GM12874 (cell line): Measurements from ENCODE around the gene TBC1D7.

Source experiments
- TF ChIP-seq, protein P1 (sequence below): IDR thresholded peaks from 2 replicates; pipeline ENCODE4 v1.5.1; 2011; ENCODE audit warnings: low read depth, mild to moderate bottlenecking, control low read depth, low read length, moderate library complexity; ENCODE audit not compliant: insufficient read depth

TBC1D7 gene

DNA sequence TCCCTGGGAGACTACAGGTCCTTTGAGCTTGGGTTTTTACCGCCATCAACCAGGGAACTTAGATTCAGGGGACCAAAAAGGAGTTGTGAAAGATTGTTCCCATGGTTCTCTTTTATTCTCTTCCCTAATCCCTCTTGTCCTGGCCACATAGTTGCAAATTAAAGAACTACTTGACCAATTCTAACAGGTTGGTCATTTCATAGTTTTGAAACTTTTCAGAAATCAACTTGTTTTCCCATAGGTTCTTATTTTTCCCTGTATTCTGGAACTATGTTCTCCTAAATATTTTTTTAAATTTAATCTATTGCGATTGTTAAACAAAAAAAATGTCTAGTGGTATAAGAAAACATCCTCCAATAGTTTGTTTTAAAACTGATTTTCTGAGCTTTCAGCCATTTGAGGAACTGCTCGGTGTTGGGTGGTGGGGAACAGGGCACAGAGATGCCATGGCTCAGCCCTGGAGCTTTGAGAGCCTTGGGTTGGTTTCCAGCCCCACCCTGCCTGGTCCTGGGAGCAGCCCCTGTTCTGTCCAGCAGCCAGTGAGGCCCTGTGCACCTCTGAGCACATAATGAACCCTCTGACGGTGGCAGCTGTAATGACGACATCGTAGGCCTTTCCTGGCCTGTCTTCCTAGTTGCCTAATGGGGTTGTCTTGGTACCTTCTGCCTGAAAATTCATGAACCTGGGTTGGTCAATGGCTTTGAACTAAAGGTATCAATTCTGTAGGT is 53.5 kb downstream of the TBC1D7 start:
- TF ChIP-seq, protein P1, sequence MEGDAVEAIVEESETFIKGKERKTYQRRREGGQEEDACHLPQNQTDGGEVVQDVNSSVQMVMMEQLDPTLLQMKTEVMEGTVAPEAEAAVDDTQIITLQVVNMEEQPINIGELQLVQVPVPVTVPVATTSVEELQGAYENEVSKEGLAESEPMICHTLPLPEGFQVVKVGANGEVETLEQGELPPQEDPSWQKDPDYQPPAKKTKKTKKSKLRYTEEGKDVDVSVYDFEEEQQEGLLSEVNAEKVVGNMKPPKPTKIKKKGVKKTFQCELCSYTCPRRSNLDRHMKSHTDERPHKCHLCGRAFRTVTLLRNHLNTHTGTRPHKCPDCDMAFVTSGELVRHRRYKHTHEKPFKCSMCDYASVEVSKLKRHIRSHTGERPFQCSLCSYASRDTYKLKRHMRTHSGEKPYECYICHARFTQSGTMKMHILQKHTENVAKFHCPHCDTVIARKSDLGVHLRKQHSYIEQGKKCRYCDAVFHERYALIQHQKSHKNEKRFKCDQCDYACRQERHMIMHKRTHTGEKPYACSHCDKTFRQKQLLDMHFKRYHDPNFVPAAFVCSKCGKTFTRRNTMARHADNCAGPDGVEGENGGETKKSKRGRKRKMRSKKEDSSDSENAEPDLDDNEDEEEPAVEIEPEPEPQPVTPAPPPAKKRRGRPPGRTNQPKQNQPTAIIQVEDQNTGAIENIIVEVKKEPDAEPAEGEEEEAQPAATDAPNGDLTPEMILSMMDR: no peak

DNA sequence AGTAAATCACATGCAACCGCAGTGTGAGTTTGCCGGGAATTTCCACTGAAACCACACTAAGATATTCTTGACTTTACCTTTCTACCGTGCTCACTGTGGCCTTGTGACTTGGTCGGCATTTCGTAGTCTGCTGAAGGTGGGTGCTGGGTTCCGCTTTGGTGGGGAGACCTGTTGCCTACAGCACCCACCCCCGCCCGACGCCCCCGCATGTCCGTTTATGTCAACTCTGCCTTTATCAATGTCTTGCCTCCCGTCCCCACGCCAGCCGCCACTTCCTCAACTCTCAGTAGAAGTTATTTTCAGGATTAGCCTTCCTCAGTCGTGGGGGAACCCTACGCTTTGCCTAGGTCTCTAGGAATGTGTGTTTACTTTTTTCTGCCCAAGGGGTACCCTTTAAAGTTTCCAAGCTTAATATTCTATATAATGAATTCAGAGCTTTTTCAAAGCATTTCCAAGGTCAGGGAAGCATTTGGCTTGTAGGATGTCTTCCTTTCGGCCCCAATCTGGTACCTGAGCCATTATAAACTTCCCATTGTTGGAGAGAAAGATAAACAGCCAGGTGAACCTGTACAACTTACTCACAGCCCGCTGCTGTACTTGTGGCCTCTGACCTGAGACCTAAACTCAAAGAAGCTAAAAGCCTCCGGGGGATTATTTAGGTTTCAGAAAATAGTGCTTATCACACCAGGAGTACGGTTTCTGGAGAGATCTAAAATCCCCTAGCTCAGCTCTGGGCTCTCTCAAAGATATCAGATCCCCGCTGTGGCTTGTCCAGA is 54.2 kb downstream of the TBC1D7 start:
- TF ChIP-seq, protein P1: no peak

DNA sequence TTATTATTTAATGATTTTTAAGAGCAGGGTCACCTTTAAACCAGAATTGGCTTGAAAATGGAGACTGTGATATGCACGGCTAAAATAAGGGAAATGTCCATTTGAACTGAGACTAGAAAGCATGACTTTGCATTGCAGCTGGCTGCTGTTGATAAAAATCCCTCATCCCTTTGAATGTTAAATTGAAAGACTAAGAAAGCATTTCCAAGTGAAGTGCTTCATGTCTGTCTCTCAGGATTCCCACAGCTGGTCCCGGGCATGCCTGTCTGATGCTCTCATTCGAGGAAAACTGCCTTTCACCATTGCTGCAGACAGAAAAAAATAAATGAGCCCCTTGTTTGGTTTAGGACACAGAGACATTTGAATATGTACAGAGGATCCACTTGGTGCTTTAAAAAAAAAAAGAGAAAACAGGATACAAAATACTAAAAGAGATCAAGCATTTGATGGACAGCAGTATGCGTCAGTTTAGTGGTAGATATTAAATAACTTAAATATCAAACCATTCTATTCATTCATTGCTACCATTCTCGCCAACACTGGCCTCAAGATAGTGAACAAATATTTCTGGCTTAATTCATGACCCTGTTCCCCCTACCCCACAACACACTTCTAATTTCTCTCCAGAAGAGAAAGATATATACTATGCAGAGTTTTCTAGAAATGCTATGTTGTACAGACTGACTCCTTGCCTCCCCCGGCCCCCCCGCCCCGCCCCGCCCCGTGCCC is 55.0 kb downstream of the TBC1D7 start:
- TF ChIP-seq, protein P1: no peak

DNA sequence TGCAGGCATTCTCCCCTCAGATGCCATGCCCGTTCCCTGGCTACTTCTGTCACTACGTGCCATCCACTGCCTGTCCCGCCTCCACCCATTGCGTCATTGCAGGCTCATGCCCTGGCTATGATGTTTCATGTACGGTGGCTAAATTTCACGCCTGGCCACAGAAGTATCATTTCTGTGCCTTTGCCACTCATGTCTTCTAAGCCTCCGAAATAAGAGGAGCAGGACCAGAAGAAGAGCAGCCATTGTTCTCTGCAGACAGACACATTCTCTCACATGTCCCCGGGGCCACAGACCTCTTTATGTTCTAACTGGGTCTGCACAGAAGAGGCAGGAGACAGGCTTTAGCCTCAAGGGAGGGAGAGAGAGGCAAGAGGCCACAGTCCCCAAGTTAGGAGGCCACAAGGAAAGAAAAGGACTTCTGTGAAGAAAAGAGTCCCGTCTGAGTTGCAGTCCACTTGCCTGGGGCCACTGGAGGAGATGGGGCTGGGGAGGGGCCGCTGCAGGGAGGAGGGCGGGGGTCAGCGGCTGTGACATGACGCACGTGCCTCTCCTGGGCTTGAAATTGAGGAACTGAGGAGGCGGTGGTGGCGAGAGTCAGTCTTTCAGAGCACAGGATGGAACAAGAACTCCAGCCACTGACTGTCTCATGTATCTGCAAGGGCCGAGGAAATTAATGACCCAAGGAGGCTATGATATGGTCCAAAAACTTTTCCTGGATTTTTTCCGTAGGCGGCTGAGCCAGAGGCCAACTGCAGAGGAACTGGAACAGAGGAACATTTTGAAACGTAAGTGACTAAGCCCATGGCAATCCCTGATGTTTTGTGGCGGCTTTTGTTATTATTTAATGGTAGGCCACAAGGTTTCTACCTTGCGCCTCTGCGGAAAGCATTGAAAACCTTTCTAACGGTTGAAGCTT is 55.9 kb downstream of the TBC1D7 start:
- TF ChIP-seq, protein P1: no peak

DNA sequence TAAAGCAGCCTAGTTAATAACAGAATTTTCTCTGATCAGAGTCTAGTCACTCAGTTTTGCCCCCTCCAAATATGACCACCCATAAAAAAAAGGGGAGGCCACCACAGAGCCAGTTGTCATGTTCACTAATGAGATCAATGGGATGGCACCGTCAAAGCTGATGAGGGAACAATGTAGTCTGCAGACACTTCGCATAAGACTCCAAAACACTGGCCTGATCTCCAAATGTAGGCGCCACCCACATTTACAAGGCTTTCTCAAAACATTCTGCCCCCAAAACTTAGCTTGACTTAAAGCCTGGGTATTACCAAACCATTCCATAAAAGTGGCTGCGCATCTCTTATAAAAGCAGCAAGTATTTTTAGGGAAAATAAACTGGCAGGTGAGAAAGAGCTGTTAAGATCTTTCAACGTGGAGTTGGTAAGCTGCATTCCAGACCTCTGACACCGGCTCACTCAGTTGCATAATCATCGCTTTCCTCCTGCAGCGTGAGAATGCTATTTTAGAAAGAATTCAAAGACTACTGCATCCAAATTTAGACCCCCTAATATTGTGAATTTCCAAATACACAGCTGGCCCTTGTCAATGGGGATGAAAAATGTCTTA is 59.3 kb downstream of the TBC1D7 start:
- TF ChIP-seq, protein P1: no peak

DNA sequence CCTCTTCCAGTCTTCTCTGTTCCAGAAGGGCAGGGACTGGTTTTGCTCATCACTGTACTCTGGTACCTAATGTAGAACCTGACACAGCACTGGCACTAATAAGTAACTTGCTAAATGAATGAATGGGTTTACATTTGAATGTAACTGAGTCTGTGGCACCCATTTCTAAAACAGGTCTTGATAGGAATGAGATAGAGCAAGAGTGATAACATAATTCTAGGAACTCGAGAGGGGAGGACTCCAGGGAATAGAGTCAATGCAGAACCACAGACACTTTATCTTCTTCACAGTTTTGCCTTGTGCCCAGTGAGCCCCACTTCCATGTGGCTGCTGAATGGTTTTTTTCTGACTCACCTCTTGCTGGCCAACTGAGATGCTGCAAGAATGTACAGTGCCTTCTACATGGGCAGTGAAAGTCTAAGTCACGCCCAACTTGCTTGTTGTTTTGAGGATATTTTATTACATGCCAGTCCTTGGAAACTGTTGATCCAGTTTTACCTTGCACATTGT is 61.1 kb downstream of the TBC1D7 start:
- TF ChIP-seq, protein P1: no peak
